ENCODE data around the gene NBPF12.
"Not testable (repeated sequence)": the region's sequence is repeated elsewhere in the genome, so short reads cannot be mapped to it uniquely, and the experiment has no call there.

DNA sequence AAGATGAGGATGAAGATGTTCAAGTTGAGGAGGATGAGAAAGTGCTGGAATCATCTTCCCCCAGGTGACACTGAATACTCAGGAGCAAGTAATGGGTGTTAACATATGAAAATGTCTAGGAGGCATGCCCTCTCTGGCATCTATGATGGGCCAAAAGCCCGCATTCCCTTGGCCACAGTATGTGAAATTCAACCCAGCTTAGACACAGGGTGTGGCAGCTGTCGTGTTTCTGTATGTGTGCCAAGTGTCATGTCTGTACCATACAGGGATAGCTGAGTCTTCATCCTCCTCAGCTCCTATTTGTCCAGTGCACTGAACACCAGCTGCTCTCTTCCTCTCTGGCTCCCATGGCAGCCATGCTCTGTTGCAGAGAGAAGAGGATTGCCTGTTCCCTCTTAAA is 32.5 kb downstream of the NBPF12 start:
- TF ChIP-seq ARID3A (IDR thresholded peaks at IDR 0.05; ENCODE audit: low read depth, low read length); CTCF (CRISPR knock-in tag; IDR thresholded peaks at IDR 0.05); MEIS1 (CRISPR knock-in tag; IDR thresholded peaks at IDR 0.05; ENCODE audit: borderline replicate concordance); CHD4 (IDR thresholded peaks at IDR 0.05; ENCODE audit: borderline replicate concordance, low read length); SUZ12 (IDR thresholded peaks at IDR 0.05; ENCODE audit: low read depth, low read length); PPARG (CRISPR knock-in tag; conservative IDR thresholded peaks at IDR 0.05); RAD21 (CRISPR knock-in tag; IDR thresholded peaks at IDR 0.05); XRCC5 (optimal IDR thresholded peaks at IDR 0.05; ENCODE audit: low read length); POLR2A (IDR thresholded peaks at IDR 0.05; ENCODE audit: insufficient read depth in 1 of 2, low read depth in 2 of 2, low read length in 2 of 2); EP300 (IDR thresholded peaks at IDR 0.05; ENCODE audit: low read depth in 2 of 2, low read length in 2 of 2); EP300 (CRISPR knock-in tag; IDR thresholded peaks at IDR 0.05; ENCODE audit: borderline replicate concordance): not testable (repeated sequence)

Data from HepG2 (cell line).